Mucosa of descending colon (tissue), 3 donors: Measurements from ENCODE around the gene TM4SF5. TPM values are rescaled to one million over a fixed set of nuclear protein-coding genes. Genes with fewer than 3 reads are reported as not detected.

Experiments
- ATAC-seq: fragments of 200-7000 bp; cut with Tn5 transposase; one replicate; pipeline ENCODE4 v1.9.1; 2020; ENCODE audit warnings: mild to moderate bottlenecking, moderate library complexity
- DNase-seq, 3 donors: peaks; one replicate each; pipeline ENCODE4 v3.0.0-alpha.2; 2020
- H3K36me3 ChIP-seq: fragments of 200-600 bp; one replicate; pipeline ENCODE4 v1.8.0; 2021; ENCODE audit warnings: low read depth, mild to moderate bottlenecking
- H3K4me1 ChIP-seq: fragments of 200-600 bp; one replicate; pipeline ENCODE4 v1.8.0; 2021; ENCODE audit warnings: low read depth, mild to moderate bottlenecking
- H3K4me3 ChIP-seq: fragments of 200-600 bp; one replicate; pipeline ENCODE4 v1.8.0; 2021; ENCODE audit warnings: mild to moderate bottlenecking
- H3K9me3 ChIP-seq: fragments of 200-600 bp; one replicate; pipeline ENCODE4 v1.8.0; 2021; ENCODE audit warnings: mild to moderate bottlenecking
- CTCF ChIP-seq: fragments of 200-600 bp; IDR thresholded peaks from one replicate; pipeline ENCODE4 v1.8.0; 2022; ENCODE audit warnings: antibody characterized with exemption, mild to moderate bottlenecking
- intact Hi-C, 2 donors: fragments of 100-400 bp; cut with DNase I in 1 of 2; cut with micrococcal nuclease in 1 of 2; formaldehyde crosslinking; loops; one replicate each; pipeline versions ENCODE4 v1.11.0 to v1.11.1; 2022; cut with DNase I, micrococcal nuclease
- total RNA-seq, 3 donors: library from RNA; stranded (reverse); fragmentation: NEBNext Ultra II Directional in 2 of 3; extraction: Animal tissue kit (Norgen Biotek cat#: 25700) in 2 of 3; gene quantifications; one replicate each; pipeline versions ENCODE4 v1.2.1 to v1.2.4, GENCODE V29; 2021 to 2023
- donor health status: DM: no; HTN: no; CAD: no; lungs with moderate emphysema.
- donor health status: DM: no; HTN: no; CAD: no.
- donor health status: DM: no; HTN: yes; CAD: no.

The TM4SF5 gene
- total RNA-seq, 3 donors from 2014 or later: 5.0 to 20.7 (median 12.5) TPM

GRCh38 chr17:4806777-4807604, 35.3 kb downstream of the TM4SF5 start, which contains the start of gene PLD2:
Gene PLD2 (plus strand): TSS chr17:4807152. CDS start chr17:4807773, 621 bp downstream.
- H3K4me1 ChIP-seq: peaks cover 6% of the 10 kb centered on the region
- no peaks in the 10 kb centered on the region for H3K9me3 ChIP-seq
- peak within 1 kb of the TSS; percentile 61 for H3K4me3 ChIP-seq
- no peak for TF ChIP-seq CTCF
- intact Hi-C loops: no loop called here
- peak; percentile 92 to 93 (median 93) for DNase-seq
- no peaks in the 10 kb centered on the region for H3K36me3 ChIP-seq
- ATAC-seq: peak; percentile 100

GRCh38 chr17:4807605-4808377, 36.1 kb downstream of the TM4SF5 start:
- DNase-seq: peak; percentile 23 to 58 (median 38)

DNA sequence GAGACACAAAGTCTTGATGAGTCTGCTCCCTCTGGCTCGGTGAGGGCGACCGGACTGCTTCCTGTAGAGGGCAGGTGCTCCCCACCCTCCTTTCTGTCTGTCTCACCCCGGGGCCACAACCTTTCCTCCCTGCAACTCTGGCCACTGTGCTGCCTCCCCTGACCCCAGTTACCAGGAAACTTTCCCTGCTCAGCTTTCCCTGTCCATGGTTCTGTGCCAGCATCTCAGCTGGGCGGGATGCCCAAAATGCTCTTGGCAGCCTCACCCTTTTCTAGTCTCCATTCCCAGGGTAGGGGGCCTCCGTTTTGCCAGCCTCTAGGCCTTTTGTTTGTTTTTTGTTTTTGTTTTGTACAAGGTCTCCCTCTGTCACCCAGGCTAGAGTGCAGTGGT, 36.7 kb downstream of the TM4SF5 start:
- Histone ChIP-seq H3K4me3 (no peak overlapping the region), H3K4me1 (peaks cover 6% of the 10 kb centered on the region), H3K9me3 (no peaks in the 10 kb centered on the region), H3K36me3 (no peaks in the 10 kb centered on the region)
- DNase-seq: peak in 1 of 3 donors; percentile 40
- no peak for TF ChIP-seq CTCF
- ATAC-seq: no peak
- intact Hi-C loops: no loop called here

More at GRCh38 chr17:4807605-4808377, 36.1 kb downstream of the TM4SF5 start:
- TF ChIP-seq CTCF: no peak
- peaks cover 6% of the 10 kb centered on the region for H3K4me1 ChIP-seq
- intact Hi-C loops: no loop called here
- no peaks in the 10 kb centered on the region for H3K9me3 ChIP-seq
- no peaks in the 10 kb centered on the region for H3K36me3 ChIP-seq
- H3K4me3 ChIP-seq: peak overlapping the region; percentile 61
- peak; percentile 3 for ATAC-seq

- Histone ChIP-seq H3K36me3 (no peaks in the 10 kb centered on the region), H3K9me3 (no peaks in the 10 kb centered on the region), H3K4me3 (no peak overlapping the region), H3K4me1 (peaks cover 6% of the 10 kb centered on the region)
- TF ChIP-seq CTCF: no peak
- no peak for DNase-seq
- ATAC-seq: no peak
- intact Hi-C loops: no loop called here
These were observed 39.1 kb downstream of the TM4SF5 start for GRCh38 chr17:4810696-4811290.

DNA sequence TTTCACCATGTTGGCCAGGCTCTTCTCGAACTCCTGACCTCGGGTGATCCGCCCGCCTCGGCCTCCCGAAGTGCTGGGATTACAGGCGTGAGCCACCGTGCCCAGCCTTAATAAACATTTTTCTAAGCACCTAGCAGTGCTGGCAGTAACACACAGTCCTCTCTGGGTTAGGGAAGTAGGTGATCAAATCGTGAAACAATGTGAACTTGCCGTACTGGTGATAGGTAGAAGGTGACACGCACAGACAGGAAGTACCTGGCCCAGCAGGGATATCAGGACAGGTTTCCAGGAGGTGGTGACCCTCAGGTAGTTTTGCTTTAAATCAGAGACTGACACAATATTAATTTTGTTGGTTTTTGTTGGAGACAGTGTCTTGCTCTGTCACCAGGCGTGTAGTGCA, 39.8 kb downstream of the TM4SF5 start:
- DNase-seq (no peak), ATAC-seq (no peak)
- TF ChIP-seq CTCF: no peak
- no peak overlapping the region for H3K4me3 ChIP-seq
- no peaks in the 10 kb centered on the region for H3K36me3 ChIP-seq
- intact Hi-C loops: no loop called here
- peaks cover 6% of the 10 kb centered on the region for H3K4me1 ChIP-seq
- H3K9me3 ChIP-seq: no peaks in the 10 kb centered on the region
